Left ventricle myocardium inferior (tissue), 1 donor: ENCODE data around the gene SLFN14. TPM values are rescaled to one million over a fixed set of nuclear protein-coding genes. Genes with fewer than 3 reads are reported as not detected.

Experiments
- DNase-seq: peaks from one replicate; pipeline ENCODE4 v3.0.0-alpha.2; 2020
- H3K27ac ChIP-seq: fragments of 200-600 bp; replicated peaks from 2 replicates; pipeline ENCODE4 v1.8.0; 2021
- H3K27me3 ChIP-seq: fragments of 200-600 bp; 2 replicates; pipeline ENCODE4 v1.8.0; 2021; ENCODE audit warnings: low read depth
- H3K36me3 ChIP-seq: fragments of 200-600 bp; 2 replicates; pipeline ENCODE4 v1.8.0; 2021
- H3K4me1 ChIP-seq: fragments of 200-600 bp; 2 replicates; pipeline ENCODE4 v1.8.0; 2021
- H3K4me3 ChIP-seq: fragments of 200-600 bp; 2 replicates; pipeline ENCODE4 v1.8.0; 2021; ENCODE audit warnings: mild to moderate bottlenecking, moderate library complexity
- H3K9me3 ChIP-seq: fragments of 200-600 bp; replicated peaks from 2 replicates; pipeline ENCODE4 v1.8.0; 2021
- intact Hi-C: fragments of 100-400 bp; cut with micrococcal nuclease; formaldehyde crosslinking; loops from one replicate; pipeline ENCODE4 v1.11.0; 2022
- long read RNA-seq: library from polyadenylated mRNA; unstranded; transcript quantifications from one replicate; pipeline ENCODE4 v2.0.0, GENCODE V29; 2021
- total RNA-seq: library from RNA; stranded (reverse); fragmentation: NEBNext Ultra II Directional; extraction: Animal tissue kit (Norgen Biotek cat#: 25700); gene quantifications from one replicate; pipeline ENCODE4 v1.2.1, GENCODE V29; 2021
- TF ChIP-seq, protein P1 (sequence below): fragments of 200-600 bp; IDR thresholded peaks from 2 replicates; pipeline ENCODE4 v1.8.0; 2021; ENCODE audit warnings: antibody characterized with exemption, mild to moderate bottlenecking, borderline replicate concordance
- donor health status: DM: no; HTN: yes; CAD: no; lungs with severe emphysema.

SLFN14 gene
- total RNA-seq, result not detected
- long read RNA-seq, result 0 reads

DNA sequence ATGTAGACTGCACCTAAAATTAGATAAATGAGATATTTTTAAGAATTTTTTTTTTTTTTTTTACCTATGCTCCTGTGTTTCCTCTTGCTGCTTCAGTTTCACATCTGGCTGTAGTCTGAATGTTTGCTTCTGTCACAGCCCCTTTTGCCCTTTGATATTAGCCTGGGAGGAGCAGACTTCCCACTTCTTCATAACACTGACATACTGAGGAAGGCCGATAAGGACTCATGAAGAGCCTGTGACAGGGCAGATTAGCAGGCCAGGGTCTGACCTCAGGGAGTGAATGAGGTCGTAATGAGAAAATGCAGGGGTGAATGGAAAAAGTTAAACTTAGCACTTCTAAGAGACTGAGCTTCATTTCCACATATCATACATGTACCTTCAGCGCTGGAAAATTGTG is at the start of gene SLFN14:
Gene SLFN14, minus strand, starts transcription at position 117 of the 400 bp plus-strand sequence. CDS start 2,757 bp downstream, outside the sequence.
- TF ChIP-seq, protein P1, sequence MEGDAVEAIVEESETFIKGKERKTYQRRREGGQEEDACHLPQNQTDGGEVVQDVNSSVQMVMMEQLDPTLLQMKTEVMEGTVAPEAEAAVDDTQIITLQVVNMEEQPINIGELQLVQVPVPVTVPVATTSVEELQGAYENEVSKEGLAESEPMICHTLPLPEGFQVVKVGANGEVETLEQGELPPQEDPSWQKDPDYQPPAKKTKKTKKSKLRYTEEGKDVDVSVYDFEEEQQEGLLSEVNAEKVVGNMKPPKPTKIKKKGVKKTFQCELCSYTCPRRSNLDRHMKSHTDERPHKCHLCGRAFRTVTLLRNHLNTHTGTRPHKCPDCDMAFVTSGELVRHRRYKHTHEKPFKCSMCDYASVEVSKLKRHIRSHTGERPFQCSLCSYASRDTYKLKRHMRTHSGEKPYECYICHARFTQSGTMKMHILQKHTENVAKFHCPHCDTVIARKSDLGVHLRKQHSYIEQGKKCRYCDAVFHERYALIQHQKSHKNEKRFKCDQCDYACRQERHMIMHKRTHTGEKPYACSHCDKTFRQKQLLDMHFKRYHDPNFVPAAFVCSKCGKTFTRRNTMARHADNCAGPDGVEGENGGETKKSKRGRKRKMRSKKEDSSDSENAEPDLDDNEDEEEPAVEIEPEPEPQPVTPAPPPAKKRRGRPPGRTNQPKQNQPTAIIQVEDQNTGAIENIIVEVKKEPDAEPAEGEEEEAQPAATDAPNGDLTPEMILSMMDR, result no peak
- no peak within 1 kb of the TSS for H3K27ac ChIP-seq
- H3K4me3 ChIP-seq, result no peak within 1 kb of the TSS
- no peaks in the 10 kb centered on the region for H3K4me1 ChIP-seq
- intact Hi-C loops, result no loop called here
- H3K36me3 ChIP-seq, result no peaks in the 10 kb centered on the region
- H3K27me3 ChIP-seq, result peaks cover 38% of the 10 kb centered on the region
- no peaks in the 10 kb centered on the region for H3K9me3 ChIP-seq
- no peak for DNase-seq

DNA sequence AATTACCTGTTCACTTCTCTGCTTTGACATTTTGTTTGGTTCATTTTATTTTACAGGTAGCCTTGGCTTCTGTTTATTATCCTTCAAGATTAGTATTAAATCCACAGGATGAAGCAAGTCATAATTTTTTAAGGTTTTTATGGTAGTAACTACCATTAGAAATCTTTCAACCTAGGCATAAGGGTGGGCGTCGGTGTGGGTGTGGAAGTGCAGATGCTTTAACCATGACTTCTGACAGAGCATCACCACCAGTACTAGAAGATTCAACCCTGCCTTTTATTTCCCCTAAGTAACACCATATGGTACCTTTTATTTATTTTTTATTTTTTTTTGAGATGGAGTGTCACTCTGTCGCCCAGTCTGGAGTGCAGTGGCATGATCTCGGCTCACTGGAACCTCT is 49.2 kb upstream of the SLFN14 start:
- no peak overlapping the region for H3K27ac ChIP-seq
- TF ChIP-seq, protein P1, result no peak
- H3K4me1 ChIP-seq, result peaks cover 14% of the 10 kb centered on the region
- H3K4me3 ChIP-seq, result no peak overlapping the region
- peaks cover 74% of the 10 kb centered on the region for H3K36me3 ChIP-seq
- no peak for DNase-seq
- no peaks in the 10 kb centered on the region for H3K27me3 ChIP-seq
- intact Hi-C loops, result loop anchor here (5.0 kb wide), 1 partner anchor 137 kb away; no protein-coding TSS in a partner anchor
- H3K9me3 ChIP-seq, result no peaks in the 10 kb centered on the region

DNA sequence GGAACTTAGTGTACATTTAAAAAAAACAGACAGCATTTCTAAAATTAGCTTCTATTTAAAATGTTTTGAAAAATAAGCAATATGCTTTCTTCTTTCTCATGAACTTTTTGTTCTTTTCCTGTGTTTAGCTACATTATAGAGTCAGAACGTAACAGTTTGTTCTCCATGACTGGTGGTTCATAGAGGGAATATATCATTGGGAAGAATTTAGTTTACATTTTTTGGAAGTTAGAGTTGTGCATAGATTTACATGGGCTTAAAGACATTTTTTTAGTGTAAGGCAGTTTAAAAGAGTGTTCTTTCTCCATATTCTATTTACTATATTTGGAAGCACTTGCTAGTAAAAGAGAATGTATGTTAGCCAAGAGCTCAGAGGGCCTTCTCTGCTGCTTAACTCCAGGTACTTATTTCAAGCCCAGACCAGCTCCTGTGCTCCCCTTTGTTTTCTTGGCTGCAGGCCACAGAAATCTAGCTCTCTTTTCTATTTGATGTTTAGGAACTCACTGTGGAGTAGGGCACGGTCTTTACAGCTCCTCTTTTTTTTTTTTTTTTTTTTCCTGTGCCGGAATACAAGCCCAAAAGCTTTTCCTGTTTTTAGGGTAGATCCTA is 46.7 kb upstream of the SLFN14 start:
- intact Hi-C loops, result no loop called here
- H3K27me3 ChIP-seq, result no peaks in the 10 kb centered on the region
- TF ChIP-seq, protein P1, result no peak
- peaks cover 89% of the 10 kb centered on the region for H3K36me3 ChIP-seq
- no peak for DNase-seq
- no peaks in the 10 kb centered on the region for H3K9me3 ChIP-seq
- H3K27ac ChIP-seq, result no peak overlapping the region
- peaks cover 11% of the 10 kb centered on the region for H3K4me1 ChIP-seq
- H3K4me3 ChIP-seq, result no peak overlapping the region

DNA sequence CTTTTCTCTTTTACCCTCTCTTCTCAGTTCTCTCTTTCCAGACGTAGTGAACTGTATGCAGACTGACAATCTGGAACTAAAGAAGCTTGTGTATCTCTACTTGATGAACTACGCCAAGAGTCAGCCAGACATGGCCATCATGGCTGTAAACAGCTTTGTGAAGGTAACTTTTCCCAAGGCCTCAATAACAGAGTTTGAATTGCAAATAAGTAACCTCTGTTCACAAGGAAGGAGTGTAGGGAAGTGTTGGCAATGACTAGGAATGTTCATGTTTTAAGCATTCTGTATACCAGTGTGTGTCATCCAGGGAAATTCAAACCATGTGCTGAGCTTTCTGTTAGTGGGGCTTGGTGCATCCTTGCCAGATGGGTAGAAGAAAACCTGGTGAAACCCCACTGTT is 45.1 kb upstream of the SLFN14 start:
- TF ChIP-seq, protein P1, result no peak
- intact Hi-C loops, result no loop called here
- Histone ChIP-seq H3K4me1 (peaks cover 11% of the 10 kb centered on the region), H3K4me3 (no peak overlapping the region), H3K9me3 (no peaks in the 10 kb centered on the region), H3K27me3 (no peaks in the 10 kb centered on the region), H3K27ac (no peak overlapping the region), H3K36me3 (peaks cover 91% of the 10 kb centered on the region)
- no peak for DNase-seq

DNA sequence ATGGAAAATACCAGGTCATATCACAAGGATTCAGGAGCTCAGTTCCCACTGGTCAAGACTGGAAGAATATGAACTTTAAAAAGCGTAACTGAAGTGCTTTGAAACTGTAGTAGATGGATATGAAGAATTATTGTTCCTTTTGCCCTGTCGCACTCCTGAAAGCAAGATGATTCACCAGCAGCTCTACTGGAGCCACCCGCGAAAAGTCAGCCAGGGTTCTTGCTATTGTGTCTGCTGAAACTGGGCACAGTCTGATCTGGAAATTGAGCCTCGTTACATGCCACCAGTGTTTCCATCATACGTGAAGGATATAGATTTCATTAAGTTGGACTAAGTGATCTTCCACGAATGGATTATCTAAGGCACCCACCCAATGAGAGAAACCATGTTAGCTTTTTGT is 43.1 kb upstream of the SLFN14 start:
- Histone ChIP-seq H3K36me3 (peaks cover 90% of the 10 kb centered on the region), H3K4me3 (no peak overlapping the region), H3K27me3 (no peaks in the 10 kb centered on the region), H3K27ac (no peak overlapping the region), H3K9me3 (no peaks in the 10 kb centered on the region), H3K4me1 (peaks cover 15% of the 10 kb centered on the region)
- TF ChIP-seq, protein P1, result no peak
- intact Hi-C loops, result no loop called here
- DNase-seq, result no peak
